ENCODE data around the gene SHE. TPM values are rescaled to one million over a fixed set of nuclear protein-coding genes. Genes with fewer than 3 reads are reported as not detected.
"Not testable (repeated sequence)": the region's sequence is repeated elsewhere in the genome, so short reads cannot be mapped to it uniquely, and the experiment has no call there.

The SHE gene
- total RNA-seq, 4 donors from 2014 or later: 14.6 to 44.5 (median 27.2) TPM

- H3K4me3 ChIP-seq: no peak overlapping the region
- no peaks in the 10 kb centered on the region for H3K9me3 ChIP-seq
- TF ChIP-seq POLR2A (IDR thresholded peaks at IDR 0.05) (no peak), CTCF (IDR thresholded peaks at IDR 0.05) (no peak)
- no peaks in the 10 kb centered on the region for H3K4me1 ChIP-seq
- H3K27me3 ChIP-seq: no peaks in the 10 kb centered on the region
- no peak for DNase-seq
- H3K36me3 ChIP-seq: no peaks in the 10 kb centered on the region
- intact Hi-C loops (cut with DNase I; ENCODE audit: low total_unique reads): loop anchor here (5.0 kb wide), 1 partner anchor 57 kb away; no protein-coding TSS in a partner anchor
- H3K27ac ChIP-seq: no peak overlapping the region
Measured at GRCh38 chr1:154539486-154540483, 37.6 kb upstream of the SHE start.

GRCh38 chr1:154536570-154536969 lies 34.4 kb upstream of the SHE start:
- intact Hi-C loops (cut with DNase I; ENCODE audit: low total_unique reads): no loop called here
- Histone ChIP-seq H3K27me3 (no peaks in the 10 kb centered on the region), H3K4me3 (no peak overlapping the region), H3K4me1 (no peaks in the 10 kb centered on the region), H3K9me3 (no peaks in the 10 kb centered on the region), H3K36me3 (no peaks in the 10 kb centered on the region), H3K27ac (no peak overlapping the region)
- no peak for DNase-seq
- TF ChIP-seq POLR2A (IDR thresholded peaks at IDR 0.05) (no peak), CTCF (IDR thresholded peaks at IDR 0.05) (no peak)

GRCh38 chr1:154533952-154534844 lies 32.0 kb upstream of the SHE start:
- Histone ChIP-seq H3K4me3 (no peak overlapping the region), H3K9me3 (no peaks in the 10 kb centered on the region), H3K27me3 (no peaks in the 10 kb centered on the region), H3K4me1 (no peaks in the 10 kb centered on the region), H3K36me3 (no peaks in the 10 kb centered on the region), H3K27ac (no peak overlapping the region)
- intact Hi-C loops (cut with DNase I; ENCODE audit: low total_unique reads): no loop called here
- TF ChIP-seq CTCF (IDR thresholded peaks at IDR 0.05) (peak in 2 of 4 experiments; percentile 6 to 8), POLR2A (IDR thresholded peaks at IDR 0.05) (no peak)
- no peak for DNase-seq

- H3K27me3 ChIP-seq; H3K27ac ChIP-seq; DNase-seq; H3K4me1 ChIP-seq; H3K36me3 ChIP-seq; intact Hi-C loops (cut with DNase I; ENCODE audit: low total_unique reads); H3K9me3 ChIP-seq; H3K4me3 ChIP-seq: not testable (repeated sequence)
Measured at GRCh38 chr1:154531950-154532349, 29.7 kb upstream of the SHE start.

- no peaks in the 10 kb centered on the region for H3K9me3 ChIP-seq
- H3K4me1 ChIP-seq: no peaks in the 10 kb centered on the region
- no peak for DNase-seq
- H3K27me3 ChIP-seq: no peaks in the 10 kb centered on the region
- no peak for TF ChIP-seq CTCF (IDR thresholded peaks at IDR 0.05)
- TF ChIP-seq POLR2A (IDR thresholded peaks at IDR 0.05): no peak
- H3K36me3 ChIP-seq: no peaks in the 10 kb centered on the region
- H3K4me3 ChIP-seq: no peak overlapping the region
- no peak overlapping the region for H3K27ac ChIP-seq
- intact Hi-C loops (cut with DNase I; ENCODE audit: low total_unique reads): no loop called here
Measured at GRCh38 chr1:154529308-154529707, 27.1 kb upstream of the SHE start.
